Panc1 (cell line): ENCODE measurements around the gene MMP14. TPM values are rescaled to one million over a fixed set of nuclear protein-coding genes. Genes with fewer than 3 reads are reported as not detected.

Experiments
- ATAC-seq: fragments of 200-7000 bp; cut with Tn5 transposase; 2 replicates; pipeline ENCODE4 v1.9.1; 2020; ENCODE audit warnings: mild to moderate bottlenecking, moderate library complexity
- BruUV-seq: library from RNA; stranded (reverse); fragments of 400-500 nt; replicated peaks from 2 replicates; lab custom pipeline; 2021; lab: Mats Ljungman, UMichigan
- CTCF ChIA-PET: fragments of 300-600 bp; sonication (Branson Sonifier 250); formaldehyde crosslinking; loops from one replicate; lab custom pipeline; 2022; ENCODE audit warnings: antibody characterized with exemption; lab: Charles Lee
- POLR2A ChIA-PET: fragments of 300-600 bp; sonication (Branson Sonifier 250); formaldehyde crosslinking; loops from one replicate; lab custom pipeline; 2022; ENCODE audit warnings: antibody characterized with exemption; lab: Charles Lee
- DNase-seq: peaks from one replicate; pipeline ENCODE4 v3.0.0-alpha.2; 2010; ENCODE audit warnings: low read depth, low spot score
- H3K27ac ChIP-seq: 2 replicates; pipeline ENCODE4 v1.5.1; 2011; ENCODE audit warnings: mild to moderate bottlenecking, low read length, inconsistent platforms
- H3K27me3 ChIP-seq: fragments of 200-500 bp; sonication (Bioruptor generic); 2 replicates; pipeline ENCODE4 v1.6.0; 2014; ENCODE audit warnings: low read length, inconsistent platforms; ENCODE audit not compliant: control insufficient read depth, insufficient read depth
- H3K36me3 ChIP-seq: fragments of 200-500 bp; sonication (Bioruptor generic); 2 replicates; pipeline ENCODE4 v1.5.1; 2014; ENCODE audit warnings: inconsistent platforms, mild to moderate bottlenecking, low read length, moderate library complexity; ENCODE audit not compliant: control insufficient read depth, insufficient read depth
- H3K4me1 ChIP-seq: 2 replicates; pipeline ENCODE4 v1.5.1; 2011; ENCODE audit warnings: inconsistent platforms, mild to moderate bottlenecking, low read length, moderate library complexity; ENCODE audit not compliant: control insufficient read depth, insufficient read depth
- H3K4me3 ChIP-seq, 2 experiments: 2 replicates each; pipeline ENCODE4 v1.5.1; 2011 to 2012; ENCODE audit warnings: low read depth in 2 of 2, low read length in 2 of 2, mild to moderate bottlenecking in 2 of 2, inconsistent platforms in 1 of 2, moderate library complexity in 1 of 2
- H3K9me3 ChIP-seq: fragments of 200-500 bp; sonication (Bioruptor generic); 2 replicates; pipeline ENCODE4 v1.5.1; 2014; ENCODE audit warnings: low read depth, mild to moderate bottlenecking, inconsistent platforms, low read length, moderate library complexity; ENCODE audit not compliant: control insufficient read depth, insufficient read depth
- CTCF ChIP-seq: fragments of 450-650 bp; IDR thresholded peaks from 2 replicates; pipeline ENCODE4 v1.5.1; 2017; ENCODE audit warnings: mild to moderate bottlenecking
- POLR2AphosphoS5 ChIP-seq: IDR thresholded peaks from 2 replicates; pipeline ENCODE4 v1.6.1; 2012; ENCODE audit warnings: mild to moderate bottlenecking, low read depth, low read length, moderate library complexity
- REST ChIP-seq, 2 experiments: IDR thresholded peaks; 2 replicates each; pipeline ENCODE4 v1.6.1; 2011 to 2012; ENCODE audit warnings: low read depth in 2 of 2, control low read depth in 1 of 2, low read length in 1 of 2, mild to moderate bottlenecking in 1 of 2, moderate library complexity in 1 of 2; ENCODE audit not compliant: insufficient read depth in 1 of 2
- SIN3A ChIP-seq: IDR thresholded peaks from 2 replicates; pipeline ENCODE4 v1.6.1; 2012; ENCODE audit warnings: low read depth, mild to moderate bottlenecking, low read length, moderate library complexity, borderline replicate concordance; ENCODE audit not compliant: insufficient read depth
- TCF7L2 ChIP-seq: IDR thresholded peaks from 2 replicates; pipeline ENCODE4 v1.6.1; 2011; ENCODE audit warnings: mild to moderate bottlenecking, low read depth, low read length, inconsistent platforms
- in situ Hi-C: cut with HindIII; loops from 2 replicates; pipeline ENCODE4 v1.10.0; 2016; ENCODE audit warnings: low sequenced_read_pairs, low pct_unique_long_range_greater_than_20kb
- intact Hi-C: fragments of 100-400 bp; cut with micrococcal nuclease; formaldehyde crosslinking; loops from one replicate; pipeline ENCODE4 v1.10.0; 2022; ENCODE audit not compliant: unreplicated experiment
- total RNA-seq: library from RNA; stranded (reverse); gene quantifications from one replicate; pipeline ENCODE4 v1.2.1, GENCODE V29; 2021; ENCODE audit not compliant: unreplicated experiment

Gene MMP14
- total RNA-seq, 1 experiment from 2014 or later, result 32.9 TPM

DNA sequence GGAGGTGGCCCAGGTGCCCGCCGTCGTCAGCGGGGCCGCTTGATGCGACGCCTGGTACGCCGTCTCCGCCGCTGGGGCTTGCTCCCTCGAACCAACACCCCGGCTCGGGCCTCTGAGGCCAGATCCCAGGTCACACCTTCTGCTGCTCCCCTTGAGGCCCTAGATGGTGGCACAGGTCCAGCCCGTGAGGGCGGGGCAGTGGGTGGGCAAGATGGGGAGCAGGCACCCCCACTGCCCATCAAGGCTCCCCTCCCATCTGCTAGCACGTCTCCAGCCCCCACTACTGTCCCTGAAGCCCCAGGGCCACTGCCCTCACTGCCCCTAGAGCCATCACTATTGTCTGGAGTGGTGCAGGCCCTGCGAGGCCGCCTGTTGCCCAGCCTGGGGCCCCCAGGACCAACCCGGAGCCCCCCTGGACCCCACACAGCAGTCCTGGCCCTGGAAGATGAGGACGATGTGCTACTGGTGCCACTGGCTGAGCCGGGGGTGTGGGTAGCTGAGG, 40.7 kb downstream of the MMP14 start:
- intact Hi-C loops, result no loop called here
- POLR2A ChIA-PET, result no interaction called here
- no peaks in the 10 kb centered on the region; the same call in none of the 2 replicates for H3K36me3 ChIP-seq

More for the DNA sequence above, 40.7 kb downstream of the MMP14 start:
- Histone ChIP-seq H3K27ac (no peak overlapping the region), H3K4me1 (no peaks in the 10 kb centered on the region), H3K27me3 (no peaks in the 10 kb centered on the region), H3K9me3 (no peaks in the 10 kb centered on the region), H3K4me3 (no peak overlapping the region)
- TF ChIP-seq SIN3A, result no peak
- no peak for TF ChIP-seq TCF7L2
- TF ChIP-seq POLR2AphosphoS5, result no peak
- TF ChIP-seq CTCF, result no peak
- no peak for TF ChIP-seq REST (IDR thresholded peaks at IDR 0.05; ENCODE audit: insufficient read depth in 1 of 2, low read depth in 2 of 2, low read length in 1 of 2)
- BruUV-seq, result no TSS peak
- ATAC-seq, result no peak
- in situ Hi-C loops, result no loop called here
- DNase-seq, result no peak
- CTCF ChIA-PET, result no interaction called here
